HFFc6 (cell line): ENCODE data around the gene EPHB4. TPM values are rescaled to one million over a fixed set of nuclear protein-coding genes. Genes with fewer than 3 reads are reported as not detected.

ENCODE experiments used
- DNase-seq: peaks from one replicate; pipeline ENCODE4 v3.0.0-alpha.2; 2018
- H3K27ac Mint-ChIP-seq: 2 replicates; pipeline ENCODE4 v1.8.0; 2020; ENCODE audit warnings: mild to moderate bottlenecking, mixed read lengths
- H3K27me3 Mint-ChIP-seq: 2 replicates; pipeline ENCODE4 v1.8.0; 2021; ENCODE audit warnings: mild to moderate bottlenecking, moderate library complexity, mixed read lengths; ENCODE audit not compliant: insufficient read depth
- H3K36me3 Mint-ChIP-seq: 2 replicates; pipeline ENCODE4 v1.8.0; 2021; ENCODE audit warnings: low read depth, mixed read lengths
- H3K4me1 Mint-ChIP-seq: 2 replicates; pipeline ENCODE4 v1.8.0; 2020; ENCODE audit warnings: low read depth, mixed read lengths
- H3K4me3 Mint-ChIP-seq: 2 replicates; pipeline ENCODE4 v1.8.0; 2020; ENCODE audit warnings: mild to moderate bottlenecking, moderate library complexity, mixed read lengths
- H3K9me3 Mint-ChIP-seq: 2 replicates; pipeline ENCODE4 v1.8.0; 2020; ENCODE audit warnings: mild to moderate bottlenecking, mixed read lengths
- total RNA-seq, 6 experiments: library from RNA; stranded (reverse); fragmentation: NEBNext Ultra II Directional; extraction: Animal tissue kit (Norgen Biotek cat#: 25700); gene quantifications; 2 replicates in 1 of 6; 3 replicates in 5 of 6; pipeline ENCODE4 v1.2.3, GENCODE V29; 2021
- TF ChIP-seq, protein P1 (sequence below): fragments of 200-600 bp; sonication (generic); IDR thresholded peaks from 2 replicates; pipeline ENCODE4 v1.5.0; 2021; ENCODE audit warnings: antibody characterized with exemption, mild to moderate bottlenecking

EPHB4 gene
- total RNA-seq, 6 experiments from 2014 or later, result 3.8 to 10.0 (median 4.6) TPM

DNA sequence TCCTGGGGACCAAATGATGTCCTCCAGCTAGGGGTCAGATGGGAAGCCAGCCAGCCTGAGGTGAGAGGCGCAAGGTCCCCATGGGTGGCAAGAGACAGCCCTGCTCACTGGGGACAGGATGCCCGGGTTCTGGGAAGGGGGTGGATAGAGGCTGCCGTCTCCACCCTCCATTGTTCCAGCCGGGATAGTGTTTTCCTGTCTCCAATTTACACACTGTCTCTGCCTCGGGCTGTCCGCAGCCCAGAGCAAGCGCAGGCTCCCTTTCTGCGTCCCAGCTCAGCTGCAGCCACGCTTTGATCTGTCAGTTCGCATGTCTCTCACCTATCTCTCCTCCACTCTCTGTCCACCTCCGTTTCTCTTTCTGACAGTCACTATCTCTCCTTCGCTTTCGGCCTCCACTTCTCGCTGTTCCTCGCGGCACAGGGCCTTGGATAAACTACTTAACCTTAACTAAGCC is 2.1 kb downstream of the EPHB4 start:
- H3K4me1 Mint-ChIP-seq, result peaks cover 28% of the 10 kb centered on the region
- peaks cover 24% of the 10 kb centered on the region for H3K27me3 Mint-ChIP-seq
- H3K9me3 Mint-ChIP-seq, result no peaks in the 10 kb centered on the region
- TF ChIP-seq, protein P1, sequence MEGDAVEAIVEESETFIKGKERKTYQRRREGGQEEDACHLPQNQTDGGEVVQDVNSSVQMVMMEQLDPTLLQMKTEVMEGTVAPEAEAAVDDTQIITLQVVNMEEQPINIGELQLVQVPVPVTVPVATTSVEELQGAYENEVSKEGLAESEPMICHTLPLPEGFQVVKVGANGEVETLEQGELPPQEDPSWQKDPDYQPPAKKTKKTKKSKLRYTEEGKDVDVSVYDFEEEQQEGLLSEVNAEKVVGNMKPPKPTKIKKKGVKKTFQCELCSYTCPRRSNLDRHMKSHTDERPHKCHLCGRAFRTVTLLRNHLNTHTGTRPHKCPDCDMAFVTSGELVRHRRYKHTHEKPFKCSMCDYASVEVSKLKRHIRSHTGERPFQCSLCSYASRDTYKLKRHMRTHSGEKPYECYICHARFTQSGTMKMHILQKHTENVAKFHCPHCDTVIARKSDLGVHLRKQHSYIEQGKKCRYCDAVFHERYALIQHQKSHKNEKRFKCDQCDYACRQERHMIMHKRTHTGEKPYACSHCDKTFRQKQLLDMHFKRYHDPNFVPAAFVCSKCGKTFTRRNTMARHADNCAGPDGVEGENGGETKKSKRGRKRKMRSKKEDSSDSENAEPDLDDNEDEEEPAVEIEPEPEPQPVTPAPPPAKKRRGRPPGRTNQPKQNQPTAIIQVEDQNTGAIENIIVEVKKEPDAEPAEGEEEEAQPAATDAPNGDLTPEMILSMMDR, result no peak
- no peaks in the 10 kb centered on the region for H3K36me3 Mint-ChIP-seq
- DNase-seq, result no peak
- peak overlapping the region; percentile 91 for H3K4me3 Mint-ChIP-seq
- H3K27ac Mint-ChIP-seq, result no peak overlapping the region

DNA sequence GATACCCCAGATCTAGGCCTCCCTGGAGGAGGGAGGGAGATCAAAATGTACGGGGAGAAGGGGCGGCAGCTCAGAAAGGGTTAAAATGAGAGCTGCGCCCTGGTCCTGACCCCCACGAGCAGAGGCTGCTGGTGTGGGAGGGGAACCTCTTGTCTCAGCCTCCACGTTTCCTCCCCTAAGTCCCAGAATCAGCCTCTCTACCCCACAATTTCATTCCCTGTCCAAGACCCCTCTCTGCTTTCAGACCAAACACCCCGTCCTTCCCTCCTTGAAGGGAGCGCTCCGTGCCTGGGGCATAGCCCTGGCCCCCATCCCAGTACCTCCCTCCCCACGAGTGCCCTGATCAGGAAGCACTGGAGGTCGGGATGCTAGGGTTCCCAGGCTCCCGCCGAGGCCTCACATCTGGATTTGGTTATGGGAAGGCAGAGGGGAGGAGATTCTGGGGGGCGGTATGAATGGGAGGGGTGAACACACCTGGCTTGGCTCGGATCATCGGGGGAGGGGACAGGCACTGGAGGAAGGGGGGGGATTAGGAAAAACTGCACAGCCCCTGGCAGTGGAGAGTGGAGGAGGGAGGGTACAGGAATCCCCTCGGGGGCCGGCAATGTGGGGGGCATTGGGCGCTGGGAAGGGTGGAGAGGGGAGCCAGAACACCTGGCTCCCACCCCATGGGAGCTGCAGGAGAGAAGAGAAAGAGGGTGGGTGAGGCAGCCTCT is 2.7 kb downstream of the EPHB4 start:
- Mint-ChIP-seq H3K27ac (no peak overlapping the region), H3K9me3 (no peaks in the 10 kb centered on the region), H3K36me3 (no peaks in the 10 kb centered on the region), H3K4me1 (peaks cover 28% of the 10 kb centered on the region), H3K4me3 (peak overlapping the region; percentile 91), H3K27me3 (peaks cover 24% of the 10 kb centered on the region)
- no peak for DNase-seq
- TF ChIP-seq, protein P1, result no peak

DNA sequence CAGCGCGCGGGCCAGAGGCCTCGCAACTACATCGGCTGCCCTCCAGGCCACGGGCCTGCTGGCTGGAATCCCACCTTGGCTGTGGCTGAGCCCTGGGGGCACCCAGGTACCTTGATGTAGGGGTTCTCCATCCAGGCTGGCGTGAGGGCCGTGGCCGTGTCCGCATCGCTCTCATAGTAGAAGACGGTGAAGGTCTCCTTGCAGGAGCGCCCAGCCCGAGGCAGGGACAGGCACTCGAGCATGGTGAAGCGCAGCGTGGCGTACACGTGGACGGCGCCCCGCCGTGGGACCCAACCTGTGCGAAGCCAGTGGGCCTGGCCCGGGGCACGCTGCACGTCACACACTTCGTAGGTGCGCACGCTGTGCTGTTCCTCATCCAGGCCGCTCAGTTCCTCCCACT is 3.8 kb downstream of the EPHB4 start:
- no peak for DNase-seq

DNA sequence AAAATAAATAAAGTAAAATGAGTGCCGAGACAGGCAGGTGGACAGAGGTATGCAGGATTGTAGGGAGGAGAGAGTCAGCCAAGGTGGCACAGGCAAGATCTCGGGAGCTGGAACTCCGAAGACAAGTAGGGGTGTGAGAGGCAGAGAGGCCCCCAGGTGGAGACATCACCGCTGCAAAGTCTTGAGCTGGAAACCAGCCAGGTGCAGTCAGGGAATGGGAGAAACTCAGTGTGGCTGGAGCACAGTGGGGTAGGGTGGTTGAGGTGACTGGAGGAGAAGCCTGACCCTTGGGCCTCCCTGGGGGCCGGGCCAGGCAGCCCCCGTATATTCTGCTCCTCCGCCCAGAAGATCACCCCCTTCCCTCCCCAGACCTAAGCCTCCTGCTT is 4.2 kb downstream of the EPHB4 start:
- H3K4me1 Mint-ChIP-seq, result peaks cover 28% of the 10 kb centered on the region
- no peak overlapping the region for H3K4me3 Mint-ChIP-seq
- DNase-seq, result no peak
- H3K27ac Mint-ChIP-seq, result no peak overlapping the region
- H3K9me3 Mint-ChIP-seq, result no peaks in the 10 kb centered on the region
- no peaks in the 10 kb centered on the region for H3K36me3 Mint-ChIP-seq
- peaks cover 18% of the 10 kb centered on the region for H3K27me3 Mint-ChIP-seq
- TF ChIP-seq, protein P1, result no peak

More for the DNA sequence above, 3.8 kb downstream of the EPHB4 start:
- Mint-ChIP-seq H3K27me3 (peaks cover 18% of the 10 kb centered on the region), H3K4me3 (no peak overlapping the region), H3K9me3 (no peaks in the 10 kb centered on the region), H3K27ac (no peak overlapping the region), H3K36me3 (no peaks in the 10 kb centered on the region), H3K4me1 (peaks cover 28% of the 10 kb centered on the region)
- TF ChIP-seq, protein P1, result no peak

DNA sequence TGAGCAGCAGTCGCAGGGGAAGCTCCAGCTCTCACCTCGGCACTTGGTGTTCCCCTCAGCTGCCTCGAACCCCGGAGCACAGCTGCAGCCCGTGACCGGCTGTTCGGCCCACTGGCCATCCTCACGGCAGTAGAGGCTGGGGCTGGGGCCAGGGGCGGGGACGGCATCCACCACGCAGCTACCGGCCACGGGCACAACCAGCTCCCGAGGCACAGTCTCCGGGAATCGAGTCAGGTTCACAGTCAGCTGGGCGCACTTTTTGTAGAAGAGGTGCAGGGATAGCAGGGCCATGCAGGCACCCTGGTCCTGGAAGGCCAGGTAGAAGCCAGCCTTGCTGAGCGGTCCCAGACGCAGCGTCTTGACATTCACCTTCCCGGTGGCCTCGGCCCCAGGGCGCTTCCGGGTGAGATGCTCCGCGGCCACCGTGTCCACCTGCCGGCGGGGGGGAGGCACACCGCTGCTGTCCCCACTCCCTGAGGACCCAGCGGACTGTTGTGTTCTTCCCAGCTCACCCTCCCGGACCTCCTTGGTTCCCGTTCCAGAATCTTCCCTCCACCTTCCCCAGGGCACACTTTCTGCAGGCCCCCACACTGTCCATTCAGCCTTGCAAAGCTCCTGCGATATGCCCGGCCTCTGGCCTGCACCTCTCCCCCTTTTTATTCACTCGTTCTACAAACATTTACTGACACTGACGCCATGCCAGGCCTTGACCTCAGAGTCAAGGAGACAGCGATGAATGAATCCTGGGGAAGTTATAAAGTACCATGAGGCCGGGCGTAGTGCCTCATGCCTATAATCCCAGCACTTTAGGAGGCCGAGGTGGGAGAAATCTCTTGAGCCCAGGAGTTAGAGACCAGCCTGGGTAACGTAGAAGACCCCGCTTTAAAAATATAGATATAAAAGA is 4.8 kb downstream of the EPHB4 start:
- H3K4me1 Mint-ChIP-seq, result peaks cover 23% of the 10 kb centered on the region
- no peak for DNase-seq
- H3K27me3 Mint-ChIP-seq, result peaks cover 15% of the 10 kb centered on the region
- no peaks in the 10 kb centered on the region for H3K36me3 Mint-ChIP-seq
- no peaks in the 10 kb centered on the region for H3K9me3 Mint-ChIP-seq
- TF ChIP-seq, protein P1, result no peak
- no peak overlapping the region for H3K27ac Mint-ChIP-seq
- H3K4me3 Mint-ChIP-seq, result no peak overlapping the region
